Common myeloid progenitor, CD34-positive (primary cell): Measurements from ENCODE around the gene ZKSCAN1.
A peak's percentile ranks its signal among the peaks of the same experiment; 100 is the strongest.
"Not testable (repeated sequence)": the region's sequence is repeated elsewhere in the genome, so short reads cannot be mapped to it uniquely, and the experiment has no call there.

Source experiments
- CTCF ChIA-PET: fragments of 350-600 bp; sonication (Branson Sonifier 250); formaldehyde crosslinking; loops from one replicate; lab custom pipeline; 2021; ENCODE audit warnings: antibody characterized with exemption; lab: Charles Lee
- POLR2A ChIA-PET: fragments of 350-600 bp; sonication (Branson Sonifier 250); formaldehyde crosslinking; loops from one replicate; lab custom pipeline; 2021; ENCODE audit warnings: antibody characterized with exemption; lab: Charles Lee
- DNase-seq, 3 donors: peaks; one replicate each; pipeline versions ENCODE4 v3.0.0 to v3.0.0-alpha.2; 2013
- H3K27ac ChIP-seq, 2 experiments: 1 replicate in 1 of 2; 2 replicates in 1 of 2; pipeline ENCODE4 v1.7.0; 2013; ENCODE audit warnings: inconsistent platforms in 2 of 2, low read length in 2 of 2, mild to moderate bottlenecking in 2 of 2, low read depth in 1 of 2, moderate library complexity in 1 of 2; ENCODE audit not compliant: severe bottlenecking in 2 of 2, insufficient read depth in 1 of 2, poor library complexity in 1 of 2
- H3K27me3 ChIP-seq, 5 experiments: replicated peaks in 2 of 5; 1 replicate in 3 of 5; 2 replicates in 2 of 5; pipeline versions ENCODE4 v1.6.1 to v1.7.0; 2013; ENCODE audit warnings: low read length in 4 of 5, mild to moderate bottlenecking in 2 of 5, moderate library complexity in 2 of 5, inconsistent platforms in 1 of 5; ENCODE audit not compliant: insufficient read depth in 5 of 5, control insufficient read depth in 4 of 5
- H3K36me3 ChIP-seq, 4 experiments: 1 replicate in 2 of 4; 2 replicates in 2 of 4; pipeline versions ENCODE4 v1.6.1 to v1.7.0; 2013; ENCODE audit warnings: low read length in 3 of 4, control low read depth in 1 of 4, mild to moderate bottlenecking in 1 of 4; ENCODE audit not compliant: control insufficient read depth in 4 of 4, insufficient read depth in 4 of 4
- H3K4me1 ChIP-seq, 4 experiments: 1 replicate in 3 of 4; 2 replicates in 1 of 4; pipeline versions ENCODE4 v1.6.1 to v1.7.1; 2013; ENCODE audit warnings: low read length in 3 of 4, mild to moderate bottlenecking in 3 of 4, control low read depth in 1 of 4, inconsistent platforms in 1 of 4, moderate library complexity in 1 of 4; ENCODE audit not compliant: control insufficient read depth in 4 of 4, insufficient read depth in 4 of 4; ENCODE audit errors: control extremely low read depth in 1 of 4
- H3K4me3 ChIP-seq, 7 experiments: 1 replicate in 4 of 7; 2 replicates in 3 of 7; pipeline versions ENCODE4 v1.5.1 to v1.7.0; 2013; ENCODE audit warnings: mild to moderate bottlenecking in 7 of 7, low read length in 6 of 7, moderate library complexity in 6 of 7, inconsistent platforms in 2 of 7, low read depth in 2 of 7, control low read depth in 1 of 7; ENCODE audit not compliant: insufficient read depth in 4 of 7, control insufficient read depth in 1 of 7; ENCODE audit errors: extremely low read depth in 1 of 7
- H3K9me3 ChIP-seq, 5 experiments: 1 replicate in 4 of 5; 2 replicates in 1 of 5; pipeline versions ENCODE4 v1.6.1 to v1.7.1; 2013; ENCODE audit warnings: low read length in 4 of 5, mild to moderate bottlenecking in 2 of 5, inconsistent platforms in 1 of 5, low read depth in 1 of 5, moderate library complexity in 1 of 5; ENCODE audit not compliant: control insufficient read depth in 4 of 5, insufficient read depth in 2 of 5; ENCODE audit errors: control extremely low read depth in 1 of 5
- WGBS: methylation state at CpG from one replicate; pipeline ENCODE4 v1.1.5; 2013; ENCODE audit not compliant: insufficient coverage; 5-methylcytosine and 5-hydroxymethylcytosine counted together

The ZKSCAN1 gene

GRCh38 chr7:99975782-99976521 is 39.4 kb upstream of the ZKSCAN1 start, which contains the start of gene AZGP1:
TSS of gene AZGP1 (minus strand) at chr7:99976031. CDS start at chr7:99976020, 11 bp downstream.
- Histone ChIP-seq H3K9me3 (no peaks in the 10 kb centered on the region), H3K27me3 (peaks cover 0 to 5% (median 0%) of the 10 kb centered on the region in 5 experiments), H3K36me3 (no peaks in the 10 kb centered on the region), H3K4me1 (no peaks in the 10 kb centered on the region), H3K27ac (no peak within 1 kb of the TSS), H3K4me3 (no peak within 1 kb of the TSS)
- peak in 1 of 3 donors; percentile 16 for DNase-seq
- POLR2A ChIA-PET, result no interaction called here
- 83% methylated on average over 2 of the region's 5 CpGs for WGBS
- CTCF ChIA-PET, result interaction anchor here (10.7 kb wide), 1 partner anchor 15 kb away, joined by 93 read pairs; no protein-coding TSS in a partner anchor

GRCh38 chr7:99976626-99977025 is 38.8 kb upstream of the ZKSCAN1 start:
- peaks cover 0 to 5% (median 0%) of the 10 kb centered on the region in 5 experiments for H3K27me3 ChIP-seq
- H3K4me1 ChIP-seq, result no peaks in the 10 kb centered on the region
- 92% methylated on average over 13 of the region's 13 CpGs for WGBS
- no peaks in the 10 kb centered on the region for H3K36me3 ChIP-seq
- ChIA-PET CTCF (interaction anchor here (10.7 kb wide), 1 partner anchor 14 kb away, joined by 93 read pairs; no protein-coding TSS in a partner anchor), POLR2A (no interaction called here)
- no peak for DNase-seq
- H3K4me3 ChIP-seq, result no peak overlapping the region
- no peaks in the 10 kb centered on the region for H3K9me3 ChIP-seq
- no peak overlapping the region for H3K27ac ChIP-seq

DNA sequence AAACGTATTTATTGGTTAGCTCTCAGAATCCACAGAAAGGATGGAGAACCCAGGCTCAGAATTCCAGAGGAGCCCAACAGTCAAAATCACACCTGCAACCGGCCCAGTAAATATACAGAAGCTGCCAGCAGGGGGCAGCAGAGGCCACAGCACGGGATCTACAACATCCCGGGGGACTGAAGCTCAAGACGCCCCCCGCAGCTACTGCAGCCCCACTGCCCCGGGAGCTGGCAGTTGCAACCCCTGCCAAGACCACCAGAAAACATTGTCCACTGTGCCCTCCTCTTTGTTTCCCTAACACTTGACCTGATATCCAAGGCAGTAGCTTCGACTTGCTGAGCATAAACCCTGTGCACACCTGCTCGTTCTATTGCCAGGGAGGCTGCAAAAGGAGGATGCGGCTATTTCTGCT is 35.6 kb upstream of the ZKSCAN1 start:
- H3K27ac ChIP-seq, H3K27me3 ChIP-seq, H3K4me1 ChIP-seq, H3K4me3 ChIP-seq, H3K36me3 ChIP-seq, POLR2A ChIA-PET, H3K9me3 ChIP-seq: not testable (repeated sequence)
- DNase-seq, result peak in 2 of 3 donors; percentile 17 to 38
- CTCF ChIA-PET, result interaction anchor here (0.8 to 10.7 kb wide), 11 partner anchors 9 to 90 kb away, joined by 3 to 93 read pairs (median 3); no protein-coding TSS in a partner anchor
- 50% methylated on average over 2 of the region's 10 CpGs for WGBS

- DNase-seq, H3K4me3 ChIP-seq, H3K27ac ChIP-seq, H3K9me3 ChIP-seq, H3K36me3 ChIP-seq, POLR2A ChIA-PET, H3K27me3 ChIP-seq, H3K4me1 ChIP-seq: not testable (repeated sequence)
- WGBS, result no CpG with 5 or more reads among the region's 4 CpGs
- CTCF ChIA-PET, result interaction anchor here (0.8 to 10.7 kb wide), 6 partner anchors 10 to 71 kb away, joined by 3 to 93 read pairs (median 6); partner anchors contain the start of gene TRIM4
Measured at GRCh38 chr7:99980448-99980872, 34.9 kb upstream of the ZKSCAN1 start.

DNA sequence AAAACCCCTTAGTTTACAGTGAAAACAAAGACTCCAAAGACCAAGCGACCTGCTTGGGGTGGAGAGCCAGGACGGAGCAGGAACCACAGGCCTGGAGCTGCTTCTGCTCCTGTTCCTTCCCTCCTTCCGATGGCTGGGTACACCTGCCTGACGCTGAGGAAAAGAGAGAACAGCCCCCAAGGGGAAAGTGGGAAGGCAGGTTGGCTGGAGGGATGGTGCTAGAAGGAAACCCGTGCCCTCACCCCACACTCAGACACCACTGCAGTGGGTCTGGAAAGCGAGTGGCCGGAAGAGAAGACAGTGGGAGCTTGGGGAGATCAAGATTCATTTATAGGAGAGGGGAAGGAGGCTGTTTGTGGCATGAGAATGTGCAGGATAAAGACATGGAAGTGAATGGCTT is 34.3 kb upstream of the ZKSCAN1 start:
- H3K4me1 ChIP-seq, H3K27ac ChIP-seq, H3K27me3 ChIP-seq, H3K36me3 ChIP-seq, DNase-seq, POLR2A ChIA-PET, H3K9me3 ChIP-seq, H3K4me3 ChIP-seq: not testable (repeated sequence)
- CTCF ChIA-PET, result interaction anchor here (1.0 to 10.7 kb wide), 2 partner anchors 10 to 61 kb away, joined by 3 to 93 read pairs; partner anchors contain the start of gene TRIM4
- 92% methylated on average over 4 of the region's 7 CpGs for WGBS

GRCh38 chr7:99984593-99984992 is 30.8 kb upstream of the ZKSCAN1 start:
- H3K36me3 ChIP-seq, result no peaks in the 10 kb centered on the region
- no peak overlapping the region for H3K27ac ChIP-seq
- DNase-seq, result no peak
- no peak overlapping the region for H3K4me3 ChIP-seq
- WGBS, result 88% methylated on average over 1 of the region's 2 CpGs
- H3K4me1 ChIP-seq, result peaks cover 0 to 10% (median 2%) of the 10 kb centered on the region in 4 experiments
- ChIA-PET POLR2A (no interaction called here), CTCF (interaction anchor here (0.6 to 14.2 kb wide), 2 partner anchors 29 to 67 kb away, joined by 3 to 213 read pairs; partner anchors contain the start of gene TRIM4)
- H3K9me3 ChIP-seq, result no peaks in the 10 kb centered on the region
- peaks cover 0 to 2% (median 0%) of the 10 kb centered on the region in 5 experiments for H3K27me3 ChIP-seq

DNA sequence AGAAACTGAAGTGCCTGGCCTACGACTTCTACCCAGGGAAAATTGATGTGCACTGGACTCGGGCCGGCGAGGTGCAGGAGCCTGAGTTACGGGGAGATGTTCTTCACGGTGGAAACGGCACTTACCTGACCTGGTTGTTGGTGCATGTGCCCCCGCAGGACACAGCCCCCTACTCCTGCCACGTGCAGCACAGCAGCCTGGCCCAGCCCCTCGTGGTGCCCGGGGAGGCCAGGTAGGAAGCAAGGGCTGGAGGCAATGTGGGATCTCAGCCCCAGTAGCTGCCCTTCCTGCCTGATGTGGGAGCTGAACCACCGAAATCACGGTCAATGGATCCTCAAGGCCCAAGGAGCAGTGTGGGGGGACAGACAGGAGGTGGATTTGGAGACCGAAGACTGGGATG is 28.1 kb upstream of the ZKSCAN1 start:
- not testable (repeated sequence) for H3K4me3 ChIP-seq

More for the DNA sequence above, 28.1 kb upstream of the ZKSCAN1 start:
- H3K4me1 ChIP-seq, H3K9me3 ChIP-seq, H3K27me3 ChIP-seq, POLR2A ChIA-PET, H3K36me3 ChIP-seq, DNase-seq, H3K27ac ChIP-seq: not testable (repeated sequence)
- CTCF ChIA-PET, result interaction anchor here (0.7 to 14.2 kb wide), 9 partner anchors 9 to 71 kb away, joined by 3 to 258 read pairs (median 4); partner anchors contain the start of genes AZGP1, TRIM4 and ZSCAN21
- 89% methylated on average over 13 of the region's 14 CpGs for WGBS
